Breast epithelium (tissue), 4 donors: ENCODE results near the gene TBC1D23. TPM values are rescaled to one million over a fixed set of nuclear protein-coding genes. Genes with fewer than 3 reads are reported as not detected.
"Not testable (repeated sequence)": the region's sequence is repeated elsewhere in the genome, so short reads cannot be mapped to it uniquely, and the experiment has no call there.

Experiments used
- DNase-seq, 2 donors: peaks; one replicate each; pipeline ENCODE4 v3.0.0-alpha.2; 2019; ENCODE audit warnings: low spot score in 2 of 2
- H3K27ac ChIP-seq, 2 donors: fragments of 200-600 bp; sonication (generic) in 1 of 2; one replicate each; pipeline ENCODE4 v1.5.1; 2016 to 2019; ENCODE audit warnings: mild to moderate bottlenecking in 1 of 2
- H3K27me3 ChIP-seq, 2 donors: fragments of 200-600 bp; sonication (generic) in 1 of 2; one replicate each; pipeline versions ENCODE4 v1.5.1 to v1.6.0; 2017 to 2019; ENCODE audit warnings: control low read depth in 1 of 2, mild to moderate bottlenecking in 1 of 2
- H3K36me3 ChIP-seq: fragments of 200-600 bp; one replicate; pipeline ENCODE4 v1.5.1; 2019
- H3K4me1 ChIP-seq, 2 donors: fragments of 200-600 bp; sonication (generic); one replicate each; pipeline ENCODE4 v1.5.1; 2016 to 2019; ENCODE audit warnings: control low read depth in 1 of 2
- H3K4me3 ChIP-seq, 3 donors: fragments of 200-600 bp; sonication (generic); 1 replicate in 2 of 3; 2 replicates in 1 of 3; pipeline ENCODE4 v1.5.1; 2016 to 2019; ENCODE audit warnings: mild to moderate bottlenecking in 3 of 3, moderate library complexity in 2 of 3
- H3K9me3 ChIP-seq, 2 donors: fragments of 200-600 bp; sonication (generic) in 1 of 2; one replicate each; pipeline ENCODE4 v1.5.1; 2016 to 2019; ENCODE audit warnings: control low read depth in 1 of 2
- POLR2A ChIP-seq: fragments of 450-650 bp; IDR thresholded peaks from one replicate; pipeline ENCODE4 v1.6.1; 2016; ENCODE audit warnings: antibody characterized with exemption, mild to moderate bottlenecking, moderate library complexity
- POLR2AphosphoS5 ChIP-seq, 3 donors: sonication (generic); formaldehyde crosslinking; IDR thresholded peaks; one replicate each; pipeline ENCODE4 v1.6.1; 2017; ENCODE audit warnings: antibody characterized with exemption in 3 of 3
- intact Hi-C: fragments of 100-400 bp; cut with DNase I; formaldehyde crosslinking; loops from one replicate; pipeline ENCODE4 v1.15.1; 2023; ENCODE audit warnings: low total_unique reads
- total RNA-seq, 3 donors: library from RNA; depleted of rRNA; stranded (reverse); fragments of >200 nt; gene quantifications; one replicate each; pipeline ENCODE4 v1.1.0, GENCODE V29; 2016
- TF ChIP-seq, protein P1 (sequence below), 3 donors: fragments of 450-650 bp; IDR thresholded peaks; one replicate each; pipeline ENCODE4 v1.5.1; 2016 to 2017; ENCODE audit warnings: antibody characterized with exemption in 3 of 3, mild to moderate bottlenecking in 3 of 3, moderate library complexity in 3 of 3

The TBC1D23 gene
- total RNA-seq, 3 donors from 2014 or later: 32.8 to 48.2 (median 42.9) TPM

- DNase-seq: no peak
- H3K27me3 ChIP-seq: no peaks in the 10 kb centered on the region
- H3K27ac ChIP-seq: no peak overlapping the region
- no peaks in the 10 kb centered on the region for H3K9me3 ChIP-seq
- TF ChIP-seq POLR2AphosphoS5 (IDR thresholded peaks at IDR 0.05) (no peak), POLR2A (no peak)
- TF ChIP-seq, protein P1, sequence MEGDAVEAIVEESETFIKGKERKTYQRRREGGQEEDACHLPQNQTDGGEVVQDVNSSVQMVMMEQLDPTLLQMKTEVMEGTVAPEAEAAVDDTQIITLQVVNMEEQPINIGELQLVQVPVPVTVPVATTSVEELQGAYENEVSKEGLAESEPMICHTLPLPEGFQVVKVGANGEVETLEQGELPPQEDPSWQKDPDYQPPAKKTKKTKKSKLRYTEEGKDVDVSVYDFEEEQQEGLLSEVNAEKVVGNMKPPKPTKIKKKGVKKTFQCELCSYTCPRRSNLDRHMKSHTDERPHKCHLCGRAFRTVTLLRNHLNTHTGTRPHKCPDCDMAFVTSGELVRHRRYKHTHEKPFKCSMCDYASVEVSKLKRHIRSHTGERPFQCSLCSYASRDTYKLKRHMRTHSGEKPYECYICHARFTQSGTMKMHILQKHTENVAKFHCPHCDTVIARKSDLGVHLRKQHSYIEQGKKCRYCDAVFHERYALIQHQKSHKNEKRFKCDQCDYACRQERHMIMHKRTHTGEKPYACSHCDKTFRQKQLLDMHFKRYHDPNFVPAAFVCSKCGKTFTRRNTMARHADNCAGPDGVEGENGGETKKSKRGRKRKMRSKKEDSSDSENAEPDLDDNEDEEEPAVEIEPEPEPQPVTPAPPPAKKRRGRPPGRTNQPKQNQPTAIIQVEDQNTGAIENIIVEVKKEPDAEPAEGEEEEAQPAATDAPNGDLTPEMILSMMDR (IDR thresholded peaks at IDR 0.05): no peak
- peaks cover 4% of the 10 kb centered on the region for H3K36me3 ChIP-seq
- no peaks in the 10 kb centered on the region for H3K4me1 ChIP-seq
- no peak overlapping the region for H3K4me3 ChIP-seq
- intact Hi-C loops: no loop called here
These were observed 65.0 kb downstream of the TBC1D23 start for GRCh38 chr3:100325827-100326226.

- intact Hi-C loops, H3K27me3 ChIP-seq, DNase-seq, H3K27ac ChIP-seq, H3K36me3 ChIP-seq, H3K4me1 ChIP-seq, H3K9me3 ChIP-seq, H3K4me3 ChIP-seq: not testable (repeated sequence)
These were observed 66.6 kb downstream of the TBC1D23 start for GRCh38 chr3:100327377-100327776.

DNA sequence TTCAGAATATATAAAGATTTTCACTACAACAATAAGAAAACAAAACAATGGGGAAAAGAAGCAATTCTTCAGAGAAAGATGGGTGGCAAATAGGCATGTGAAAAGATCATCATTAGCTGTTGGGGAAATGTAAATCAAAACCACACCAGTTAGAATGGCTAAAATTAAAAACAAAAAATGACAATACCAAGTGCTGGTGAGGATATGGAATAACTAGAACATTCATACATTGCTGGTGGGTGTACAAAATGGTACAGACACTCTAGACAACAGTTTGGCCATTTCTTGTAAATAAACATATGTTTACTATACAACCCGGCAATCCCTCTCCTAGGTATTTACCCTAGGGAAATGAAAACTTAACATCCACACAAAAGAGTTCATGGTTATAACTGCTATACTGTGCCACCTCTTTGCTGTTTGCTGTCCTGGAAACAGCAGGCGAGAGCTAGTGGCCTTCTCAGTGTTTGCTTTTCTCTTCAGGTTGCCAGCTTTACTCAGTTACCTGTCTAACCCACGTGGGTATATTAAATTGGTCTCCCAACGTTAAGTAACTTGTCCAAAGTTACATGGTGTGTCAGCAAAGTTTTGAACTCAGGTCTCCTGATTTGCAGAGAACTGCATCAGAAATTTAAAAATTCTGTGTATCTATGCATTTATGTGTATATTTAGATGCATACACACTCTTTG, 69.2 kb downstream of the TBC1D23 start:
- Histone ChIP-seq H3K4me3 (no peak overlapping the region), H3K9me3 (no peaks in the 10 kb centered on the region), H3K36me3 (peaks cover 2% of the 10 kb centered on the region), H3K4me1 (no peaks in the 10 kb centered on the region), H3K27ac (no peak overlapping the region), H3K27me3 (no peaks in the 10 kb centered on the region)
- no peak for DNase-seq
- intact Hi-C loops: no loop called here
- TF ChIP-seq POLR2A (no peak), POLR2AphosphoS5 (IDR thresholded peaks at IDR 0.05) (no peak)
- TF ChIP-seq, protein P1 (IDR thresholded peaks at IDR 0.05): no peak

GRCh38 chr3:100330651-100331050, 69.9 kb downstream of the TBC1D23 start:
- H3K9me3 ChIP-seq: no peaks in the 10 kb centered on the region
- H3K4me3 ChIP-seq: no peak overlapping the region
- no peaks in the 10 kb centered on the region for H3K36me3 ChIP-seq
- H3K27ac ChIP-seq: no peak overlapping the region
- no peak for DNase-seq
- H3K4me1 ChIP-seq: peaks cover 0 to 1% of the 10 kb centered on the region in 2 donors
- no peaks in the 10 kb centered on the region for H3K27me3 ChIP-seq
- no peak for TF ChIP-seq POLR2AphosphoS5 (IDR thresholded peaks at IDR 0.05)
- TF ChIP-seq, protein P1 (IDR thresholded peaks at IDR 0.05): no peak
- no peak for TF ChIP-seq POLR2A
- intact Hi-C loops: no loop called here

DNA sequence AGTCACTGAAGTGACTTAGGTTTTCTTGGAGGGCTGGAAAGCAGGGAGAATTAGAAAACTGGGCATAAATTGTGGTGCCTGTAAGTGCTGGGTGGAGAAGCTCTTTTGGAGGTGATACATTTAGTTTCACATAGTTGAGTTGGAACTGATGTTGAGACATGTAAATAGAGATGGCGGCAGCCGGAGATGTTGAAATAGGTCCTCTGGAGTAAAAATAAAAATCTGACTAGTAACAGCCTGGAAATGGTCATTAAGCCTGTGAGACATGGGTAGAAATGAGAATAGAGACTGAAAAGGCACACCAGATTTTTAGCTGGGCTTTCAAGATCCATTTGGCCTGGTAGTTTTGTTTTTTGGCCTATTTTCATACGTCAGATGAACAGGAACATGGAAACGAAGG, 70.9 kb downstream of the TBC1D23 start:
- Histone ChIP-seq H3K9me3 (no peaks in the 10 kb centered on the region), H3K36me3 (no peaks in the 10 kb centered on the region), H3K27me3 (no peaks in the 10 kb centered on the region), H3K4me1 (peaks cover 0 to 4% of the 10 kb centered on the region in 2 donors), H3K27ac (no peak overlapping the region), H3K4me3 (no peak overlapping the region)
- TF ChIP-seq POLR2A: no peak
- no peak for TF ChIP-seq POLR2AphosphoS5 (IDR thresholded peaks at IDR 0.05)
- TF ChIP-seq, protein P1 (IDR thresholded peaks at IDR 0.05): no peak
- no peak for DNase-seq
- intact Hi-C loops: no loop called here
